ENCODE data around the gene ASTL. TPM values are rescaled to one million over a fixed set of nuclear protein-coding genes. Genes with fewer than 3 reads are reported as not detected.

Gene ASTL
- total RNA-seq: not detected

GRCh38 chr2:96138179-96139145 is at the start of gene ASTL:
Gene ASTL (minus strand): TSS chr2:96138502. CDS start chr2:96138436, 66 bp downstream.
- Histone ChIP-seq H3K9me3 (no peaks in the 10 kb centered on the region), H3K4me1 (no peaks in the 10 kb centered on the region), H3K36me3 (no peaks in the 10 kb centered on the region), H3K4me3 (no peak within 1 kb of the TSS), H3K27me3 (no peaks in the 10 kb centered on the region), H3K27ac (no peak within 1 kb of the TSS)
- no peak for DNase-seq
- TF ChIP-seq POLR2A (IDR thresholded peaks at IDR 0.05) (no peak), CTCF (IDR thresholded peaks at IDR 0.05) (peak in 2 of 4 experiments; percentile 47 to 50)
- intact Hi-C loops (cut with DNase I; ENCODE audit: low total_unique reads): no loop called here

- Histone ChIP-seq H3K36me3 (no peaks in the 10 kb centered on the region), H3K27ac (no peak overlapping the region), H3K4me3 (no peak overlapping the region), H3K9me3 (no peaks in the 10 kb centered on the region), H3K27me3 (no peaks in the 10 kb centered on the region), H3K4me1 (no peaks in the 10 kb centered on the region)
- TF ChIP-seq POLR2A (IDR thresholded peaks at IDR 0.05): no peak
- no peak for TF ChIP-seq CTCF (IDR thresholded peaks at IDR 0.05)
- intact Hi-C loops (cut with DNase I; ENCODE audit: low total_unique reads): no loop called here
- DNase-seq: no peak
Observed at GRCh38 chr2:96186562-96186961, 48.3 kb upstream of the ASTL start.

GRCh38 chr2:96185516-96185915 is 47.2 kb upstream of the ASTL start:
- Histone ChIP-seq H3K4me3 (no peak overlapping the region), H3K9me3 (no peaks in the 10 kb centered on the region), H3K27ac (no peak overlapping the region), H3K36me3 (no peaks in the 10 kb centered on the region), H3K27me3 (no peaks in the 10 kb centered on the region), H3K4me1 (no peaks in the 10 kb centered on the region)
- no peak for TF ChIP-seq CTCF (IDR thresholded peaks at IDR 0.05)
- TF ChIP-seq POLR2A (IDR thresholded peaks at IDR 0.05): no peak
- intact Hi-C loops (cut with DNase I; ENCODE audit: low total_unique reads): no loop called here
- no peak for DNase-seq

GRCh38 chr2:96184989-96185388 is 46.7 kb upstream of the ASTL start:
- DNase-seq: no peak
- no peak overlapping the region for H3K27ac ChIP-seq
- intact Hi-C loops (cut with DNase I; ENCODE audit: low total_unique reads): no loop called here
- no peaks in the 10 kb centered on the region for H3K27me3 ChIP-seq
- H3K9me3 ChIP-seq: no peaks in the 10 kb centered on the region
- no peaks in the 10 kb centered on the region for H3K36me3 ChIP-seq
- TF ChIP-seq POLR2A (IDR thresholded peaks at IDR 0.05) (no peak), CTCF (IDR thresholded peaks at IDR 0.05) (no peak)
- no peaks in the 10 kb centered on the region for H3K4me1 ChIP-seq
- no peak overlapping the region for H3K4me3 ChIP-seq

GRCh38 chr2:96184188-96184587 is 45.9 kb upstream of the ASTL start:
- DNase-seq: no peak
- no peaks in the 10 kb centered on the region for H3K4me1 ChIP-seq
- no peaks in the 10 kb centered on the region for H3K36me3 ChIP-seq
- H3K27me3 ChIP-seq: no peaks in the 10 kb centered on the region
- no peak for TF ChIP-seq POLR2A (IDR thresholded peaks at IDR 0.05)
- no peak for TF ChIP-seq CTCF (IDR thresholded peaks at IDR 0.05)
- no peak overlapping the region for H3K27ac ChIP-seq
- H3K4me3 ChIP-seq: no peak overlapping the region
- intact Hi-C loops (cut with DNase I; ENCODE audit: low total_unique reads): no loop called here
- H3K9me3 ChIP-seq: no peaks in the 10 kb centered on the region

All from uterus (tissue), 4 donors.